GM23338 (cell line): Measurements from ENCODE around the gene RBM44. TPM values are rescaled to one million over a fixed set of nuclear protein-coding genes. Genes with fewer than 3 reads are reported as not detected.
A peak's percentile ranks its signal among the peaks of the same experiment; 100 is the strongest.

Experiments
- ATAC-seq: fragments of 200-7000 bp; cut with Tn5 transposase; 3 replicates; pipeline ENCODE4 v1.9.1; 2020
- DNase-seq: peaks from one replicate; pipeline ENCODE4 v3.0.0-alpha.2; 2015; ENCODE audit warnings: low spot score
- H2AFZ ChIP-seq: fragments of 200-600 bp; sonication (generic); 2 replicates; pipeline ENCODE4 v1.8.0; 2016; ENCODE audit warnings: antibody characterized with exemption, mild to moderate bottlenecking, moderate library complexity
- H3F3A ChIP-seq: fragments of 200-600 bp; sonication (generic); replicated peaks from 2 replicates; pipeline ENCODE4 v1.8.0; 2017; ENCODE audit warnings: antibody characterized with exemption, mixed run types, low read depth
- H3K27ac ChIP-seq: fragments of 200-600 bp; sonication (generic); 2 replicates; pipeline ENCODE4 v1.6.1; 2016; ENCODE audit warnings: low read depth
- H3K27me3 ChIP-seq: fragments of 200-600 bp; sonication (generic); 2 replicates; pipeline ENCODE4 v1.8.0; 2016; ENCODE audit warnings: mild to moderate bottlenecking, mixed run types, moderate library complexity; ENCODE audit not compliant: insufficient read depth
- H3K36me3 ChIP-seq: fragments of 200-600 bp; sonication (generic); 2 replicates; pipeline ENCODE4 v1.8.0; 2016; ENCODE audit warnings: mild to moderate bottlenecking; ENCODE audit not compliant: insufficient read depth
- H3K4me1 ChIP-seq: fragments of 200-600 bp; sonication (generic); 2 replicates; pipeline ENCODE4 v1.8.0; 2016; ENCODE audit warnings: mild to moderate bottlenecking, moderate library complexity; ENCODE audit not compliant: insufficient read depth
- H3K4me2 ChIP-seq: fragments of 200-600 bp; sonication (generic); 2 replicates; pipeline ENCODE4 v1.7.1; 2017; ENCODE audit warnings: mixed run types
- H3K4me3 ChIP-seq: fragments of 200-600 bp; sonication (generic); 2 replicates; pipeline ENCODE4 v1.6.1; 2016; ENCODE audit warnings: mixed run types
- H3K79me2 ChIP-seq: fragments of 200-600 bp; sonication (generic); replicated peaks from 2 replicates; pipeline ENCODE4 v1.8.0; 2017; ENCODE audit warnings: mild to moderate bottlenecking; ENCODE audit not compliant: insufficient read depth
- H3K9me2 ChIP-seq: fragments of 200-600 bp; sonication (generic); 2 replicates; pipeline ENCODE4 v1.8.0; 2017; ENCODE audit not compliant: insufficient read depth
- H4K20me1 ChIP-seq: fragments of 200-600 bp; sonication (generic); replicated peaks from 2 replicates; pipeline ENCODE4 v1.8.0; 2017; ENCODE audit warnings: mild to moderate bottlenecking; ENCODE audit not compliant: insufficient read depth
- H3K27ac Mint-ChIP-seq: 2 replicates; pipeline ENCODE4 v1.8.0; 2020; ENCODE audit warnings: inconsistent platforms, mild to moderate bottlenecking, moderate library complexity, mixed read lengths
- H3K27me3 Mint-ChIP-seq: 3 replicates; pipeline ENCODE4 v1.8.0; 2022; ENCODE audit warnings: low read depth, mild to moderate bottlenecking, moderate library complexity, mixed read lengths, inconsistent platforms; ENCODE audit not compliant: insufficient read depth, poor library complexity
- H3K36me3 Mint-ChIP-seq: 3 replicates; pipeline ENCODE4 v1.8.0; 2021; ENCODE audit warnings: low read depth, mild to moderate bottlenecking, inconsistent platforms, moderate library complexity, mixed read lengths
- H3K4me1 Mint-ChIP-seq: 3 replicates; pipeline ENCODE4 v1.8.0; 2020; ENCODE audit warnings: mild to moderate bottlenecking, inconsistent platforms, mixed read lengths
- H3K4me3 Mint-ChIP-seq: 3 replicates; pipeline ENCODE4 v1.8.0; 2021; ENCODE audit warnings: moderate library complexity, mild to moderate bottlenecking, inconsistent platforms, mixed read lengths
- H3K9me3 Mint-ChIP-seq: 3 replicates; pipeline ENCODE4 v1.8.0; 2020; ENCODE audit warnings: moderate library complexity, mild to moderate bottlenecking, inconsistent platforms, mixed read lengths
- CREB1 ChIP-seq: fragments of 250-450 bp; sonication (Bioruptor Pico); IDR thresholded peaks from 2 replicates; pipeline ENCODE4 v1.5.0; 2020; ENCODE audit warnings: low read depth, mild to moderate bottlenecking, moderate library complexity
- CTCF ChIP-seq, 2 experiments: fragments of 200-600 bp in 1 of 2; sonication (generic) in 1 of 2; conservative IDR thresholded peaks; 2 replicates each; pipeline versions ENCODE4 v1.5.1 to v1.6.1; 2016 to 2017; ENCODE audit warnings: antibody characterized with exemption in 2 of 2, low read depth in 2 of 2, mild to moderate bottlenecking in 2 of 2, moderate library complexity in 1 of 2
- EZH2phosphoT487 ChIP-seq: fragments of 200-600 bp; sonication (generic); IDR thresholded peaks from one replicate; pipeline ENCODE4 v1.8.1; 2018; ENCODE audit warnings: antibody characterized with exemption; ENCODE audit not compliant: unreplicated experiment
- JUNB ChIP-seq: IDR thresholded peaks from one replicate; pipeline ENCODE4 v1.6.1; 2016; ENCODE audit warnings: antibody characterized with exemption; ENCODE audit not compliant: unreplicated experiment
- NANOG ChIP-seq: IDR thresholded peaks from 2 replicates; pipeline ENCODE4 v1.6.1; 2016; ENCODE audit warnings: antibody characterized with exemption, borderline replicate concordance
- REST ChIP-seq: IDR thresholded peaks from one replicate; pipeline ENCODE4 v1.6.1; 2018; ENCODE audit warnings: antibody characterized with exemption; ENCODE audit not compliant: unreplicated experiment
- STAT1 ChIP-seq: IDR thresholded peaks from one replicate; pipeline ENCODE4 v1.6.1; 2016; ENCODE audit warnings: antibody characterized with exemption; ENCODE audit not compliant: unreplicated experiment
- ZNF114 ChIP-seq: fragments of 250-450 bp; sonication (Bioruptor Pico); IDR thresholded peaks from 2 replicates; pipeline ENCODE4 v1.5.0; 2020; ENCODE audit warnings: mild to moderate bottlenecking, moderate library complexity
- ZNF462 ChIP-seq: fragments of 250-450 bp; sonication (Bioruptor Pico); IDR thresholded peaks from 2 replicates; pipeline ENCODE4 v1.5.0; 2020; ENCODE audit warnings: mild to moderate bottlenecking, moderate library complexity
- polyA plus RNA-seq: library from polyadenylated mRNA; unstranded; fragments of >200 nt; fragmentation: Nextera tagmentation; extraction: Ambion mirVana; gene quantifications from 2 replicates; pipeline ENCODE4 v1.2.1, GENCODE V29; 2016
- total RNA-seq: library from RNA; depleted of rRNA; stranded (reverse); fragments of >200 nt; shearing (Covaris generic); gene quantifications from 2 replicates; pipeline ENCODE4 v1.2.3, GENCODE V29; 2014

Gene RBM44
- total and polyA plus RNA-seq, 2 experiments from 2014 or later, result 0.29 to 0.87 TPM

GRCh38 chr2:237766340-237766739 is 32.2 kb upstream of the RBM44 start (continued):
- TF ChIP-seq REST, result no peak

- H3K4me3 Mint-ChIP-seq, result no peak overlapping the region
- peak overlapping the region; percentile 37 for H3K27ac Mint-ChIP-seq
- no peak for TF ChIP-seq JUNB
- no peak for TF ChIP-seq STAT1
- TF ChIP-seq ZNF114 (CRISPR knock-in tag), result no peak
- TF ChIP-seq CTCF (conservative IDR thresholded peaks at IDR 0.05; ENCODE audit: low read depth in 2 of 2), result no peak
- no peak for TF ChIP-seq ZNF462 (CRISPR knock-in tag)
- TF ChIP-seq REST, result no peak
- TF ChIP-seq EZH2phosphoT487, result no peak
- TF ChIP-seq NANOG, result no peak
- no peak for TF ChIP-seq CREB1
These were observed 26.1 kb upstream of the RBM44 start for GRCh38 chr2:237772513-237772912.

More at GRCh38 chr2:237772513-237772912, 26.1 kb upstream of the RBM44 start:
- H3F3A ChIP-seq, result no peaks in the 10 kb centered on the region
- no peaks in the 10 kb centered on the region for H3K27me3 ChIP-seq
- H4K20me1 ChIP-seq, result no peaks in the 10 kb centered on the region; the same call in 1 of the 2 replicates
- Mint-ChIP-seq H3K36me3 (peaks cover 20% of the 10 kb centered on the region), H3K27me3 (no peaks in the 10 kb centered on the region), H3K9me3 (no peaks in the 10 kb centered on the region), H3K4me1 (peaks cover 9% of the 10 kb centered on the region)
- H3K4me3 ChIP-seq, result no peak overlapping the region
- no peak overlapping the region for H3K4me2 ChIP-seq
- ATAC-seq (peak; percentile 44), DNase-seq (no peak)
- H2AFZ ChIP-seq, result no peak overlapping the region
- no peak overlapping the region for H3K27ac ChIP-seq
- no peaks in the 10 kb centered on the region for H3K9me2 ChIP-seq
- no peaks in the 10 kb centered on the region for H3K79me2 ChIP-seq
- peaks cover 6% of the 10 kb centered on the region; the same call in 1 of the 2 replicates for H3K36me3 ChIP-seq
- no peaks in the 10 kb centered on the region for H3K4me1 ChIP-seq
